Measurements from ENCODE around the gene PF4V1.
"Not testable (repeated sequence)": the region's sequence is repeated elsewhere in the genome, so short reads cannot be mapped to it uniquely, and the experiment has no call there.

Gene PF4V1

DNA sequence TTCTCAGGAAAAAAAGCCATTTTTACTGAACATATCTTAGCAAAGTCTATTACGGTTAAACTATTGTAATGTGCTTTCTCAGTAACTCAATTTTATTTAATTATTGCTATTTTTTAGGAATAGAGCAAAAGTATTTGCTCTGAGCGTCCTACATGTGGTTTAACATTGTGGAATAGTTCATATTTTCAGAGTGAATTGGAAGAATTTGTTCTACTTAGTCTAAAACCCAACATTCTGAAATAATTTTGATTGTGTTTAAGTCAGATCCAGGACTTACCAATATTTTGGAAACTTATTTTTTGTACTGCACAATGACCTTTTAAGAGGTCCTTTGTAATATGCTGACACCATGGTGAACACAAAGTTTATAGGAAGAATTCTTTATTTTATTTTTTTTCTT, 43.3 kb downstream of the PF4V1 start:
- Histone ChIP-seq H3K4me1 (ENCODE audit: insufficient read depth, low read length) (no peaks in the 10 kb centered on the region), H3K27ac (ENCODE audit: low read length) (no peak overlapping the region), H3K27me3 (ENCODE audit: insufficient read depth, low read length, poor library complexity) (no peaks in the 10 kb centered on the region), H2AFZ (ENCODE audit: low read depth, low read length) (no peak overlapping the region), H4K20me1 (ENCODE audit: insufficient read depth, low read length) (no peaks in the 10 kb centered on the region), H3K4me3 (ENCODE audit: low read depth in 1 of 2, low read length in 2 of 2) (no peak overlapping the region), H3K36me3 (ENCODE audit: insufficient read depth, low read length) (no peaks in the 10 kb centered on the region), H3K79me2 (ENCODE audit: insufficient read depth, low read length) (no peaks in the 10 kb centered on the region), H3K4me2 (ENCODE audit: insufficient read depth, low read length) (no peak overlapping the region), H3K9me3 (ENCODE audit: insufficient read depth, low read length, severe bottlenecking) (no peaks in the 10 kb centered on the region), H3K9ac (ENCODE audit: low read depth, low read length) (no peak overlapping the region)
- no peak for DNase-seq
- no peak for ATAC-seq (ENCODE audit: insufficient read depth, low read depth)
- TF ChIP-seq, protein P1, sequence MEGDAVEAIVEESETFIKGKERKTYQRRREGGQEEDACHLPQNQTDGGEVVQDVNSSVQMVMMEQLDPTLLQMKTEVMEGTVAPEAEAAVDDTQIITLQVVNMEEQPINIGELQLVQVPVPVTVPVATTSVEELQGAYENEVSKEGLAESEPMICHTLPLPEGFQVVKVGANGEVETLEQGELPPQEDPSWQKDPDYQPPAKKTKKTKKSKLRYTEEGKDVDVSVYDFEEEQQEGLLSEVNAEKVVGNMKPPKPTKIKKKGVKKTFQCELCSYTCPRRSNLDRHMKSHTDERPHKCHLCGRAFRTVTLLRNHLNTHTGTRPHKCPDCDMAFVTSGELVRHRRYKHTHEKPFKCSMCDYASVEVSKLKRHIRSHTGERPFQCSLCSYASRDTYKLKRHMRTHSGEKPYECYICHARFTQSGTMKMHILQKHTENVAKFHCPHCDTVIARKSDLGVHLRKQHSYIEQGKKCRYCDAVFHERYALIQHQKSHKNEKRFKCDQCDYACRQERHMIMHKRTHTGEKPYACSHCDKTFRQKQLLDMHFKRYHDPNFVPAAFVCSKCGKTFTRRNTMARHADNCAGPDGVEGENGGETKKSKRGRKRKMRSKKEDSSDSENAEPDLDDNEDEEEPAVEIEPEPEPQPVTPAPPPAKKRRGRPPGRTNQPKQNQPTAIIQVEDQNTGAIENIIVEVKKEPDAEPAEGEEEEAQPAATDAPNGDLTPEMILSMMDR (IDR thresholded peaks at IDR 0.05; ENCODE audit: borderline replicate concordance, extremely low read depth, low read length, poor library complexity, severe bottlenecking) = no peak
- TF ChIP-seq EZH2 (IDR thresholded peaks at IDR 0.05; ENCODE audit: borderline replicate concordance, low read depth, low read length, severe bottlenecking) = no peak

DNA sequence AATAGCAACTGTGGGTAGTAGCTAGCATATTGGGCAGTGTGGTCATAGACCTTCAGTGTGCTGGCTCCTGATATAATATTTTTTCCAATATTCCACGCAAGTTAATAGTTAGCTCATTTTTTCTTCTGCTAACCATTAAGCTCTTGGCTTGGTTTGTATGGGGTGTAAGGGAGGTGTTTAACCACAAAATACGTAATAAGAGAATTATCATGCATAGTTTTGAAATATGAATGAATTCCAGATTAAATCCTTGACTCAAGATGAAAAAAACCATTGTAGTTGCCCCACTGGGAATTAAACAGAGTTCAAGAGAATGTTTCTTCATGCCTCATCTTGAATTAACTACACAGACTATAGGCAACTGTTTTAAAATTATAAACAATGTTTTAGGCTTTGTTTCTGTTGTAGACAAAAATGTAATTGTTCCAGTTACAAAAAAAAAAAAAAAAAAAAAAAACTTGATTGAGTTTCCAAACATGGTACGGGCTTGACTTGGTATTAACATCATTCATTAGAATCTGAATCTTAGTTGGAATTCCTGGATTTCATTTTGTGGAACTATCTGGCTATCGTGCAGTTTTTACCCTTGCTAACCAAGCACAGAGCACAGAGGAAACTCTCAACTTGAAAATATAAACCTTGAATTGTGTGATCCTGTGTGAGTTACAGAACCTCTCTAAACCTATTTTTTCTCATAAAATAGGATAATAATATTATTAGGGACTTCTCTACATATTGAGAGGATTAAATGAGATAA, 44.5 kb downstream of the PF4V1 start:
- no peaks in the 10 kb centered on the region for H3K27me3 ChIP-seq (ENCODE audit: insufficient read depth, low read length, poor library complexity)
- no peaks in the 10 kb centered on the region for H3K36me3 ChIP-seq (ENCODE audit: insufficient read depth, low read length)
- no peaks in the 10 kb centered on the region for H3K79me2 ChIP-seq (ENCODE audit: insufficient read depth, low read length)
- H3K4me3 ChIP-seq (ENCODE audit: low read depth in 1 of 2, low read length in 2 of 2) = no peak overlapping the region
- no peaks in the 10 kb centered on the region for H3K4me1 ChIP-seq (ENCODE audit: insufficient read depth, low read length)
- no peak overlapping the region for H2AFZ ChIP-seq (ENCODE audit: low read depth, low read length)
- ATAC-seq (ENCODE audit: insufficient read depth, low read depth) (no peak), DNase-seq (no peak)
- H4K20me1 ChIP-seq (ENCODE audit: insufficient read depth, low read length) = no peaks in the 10 kb centered on the region
- TF ChIP-seq, protein P1 (IDR thresholded peaks at IDR 0.05; ENCODE audit: borderline replicate concordance, extremely low read depth, low read length, poor library complexity, severe bottlenecking) = no peak
- no peak for TF ChIP-seq EZH2 (IDR thresholded peaks at IDR 0.05; ENCODE audit: borderline replicate concordance, low read depth, low read length, severe bottlenecking)
- no peak overlapping the region for H3K4me2 ChIP-seq (ENCODE audit: insufficient read depth, low read length)
- H3K9ac ChIP-seq (ENCODE audit: low read depth, low read length) = no peak overlapping the region
- no peak overlapping the region for H3K27ac ChIP-seq (ENCODE audit: low read length)
- no peaks in the 10 kb centered on the region for H3K9me3 ChIP-seq (ENCODE audit: insufficient read depth, low read length, severe bottlenecking)

DNA sequence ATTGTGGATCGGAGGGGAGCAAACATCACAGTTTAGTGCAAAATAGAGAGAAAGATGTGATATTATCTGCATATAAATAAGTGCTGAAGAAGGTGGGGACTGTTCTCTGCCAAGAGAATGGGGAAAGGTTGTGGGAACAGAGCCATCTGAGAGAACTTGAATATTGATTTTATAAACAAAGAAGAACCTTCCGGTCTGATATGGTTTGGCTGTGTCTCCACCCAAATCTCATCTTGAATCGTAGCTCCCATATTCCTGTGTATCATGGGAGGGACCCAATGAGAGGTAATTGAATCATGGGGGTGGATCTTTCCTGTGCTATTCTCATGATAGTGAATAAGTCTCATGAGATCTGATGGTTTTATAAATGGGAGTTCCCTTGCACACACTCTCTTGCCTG, 46.2 kb downstream of the PF4V1 start:
- H2AFZ ChIP-seq (ENCODE audit: low read depth, low read length); H3K36me3 ChIP-seq (ENCODE audit: insufficient read depth, low read length); H3K27ac ChIP-seq (ENCODE audit: low read length); H3K4me3 ChIP-seq (ENCODE audit: low read depth in 1 of 2, low read length in 2 of 2); H3K79me2 ChIP-seq (ENCODE audit: insufficient read depth, low read length); H3K4me2 ChIP-seq (ENCODE audit: insufficient read depth, low read length); H4K20me1 ChIP-seq (ENCODE audit: insufficient read depth, low read length); ATAC-seq (ENCODE audit: insufficient read depth, low read depth); H3K9ac ChIP-seq (ENCODE audit: low read depth, low read length); H3K27me3 ChIP-seq (ENCODE audit: insufficient read depth, low read length, poor library complexity); H3K4me1 ChIP-seq (ENCODE audit: insufficient read depth, low read length); DNase-seq; H3K9me3 ChIP-seq (ENCODE audit: insufficient read depth, low read length, severe bottlenecking): not testable (repeated sequence)

DNA sequence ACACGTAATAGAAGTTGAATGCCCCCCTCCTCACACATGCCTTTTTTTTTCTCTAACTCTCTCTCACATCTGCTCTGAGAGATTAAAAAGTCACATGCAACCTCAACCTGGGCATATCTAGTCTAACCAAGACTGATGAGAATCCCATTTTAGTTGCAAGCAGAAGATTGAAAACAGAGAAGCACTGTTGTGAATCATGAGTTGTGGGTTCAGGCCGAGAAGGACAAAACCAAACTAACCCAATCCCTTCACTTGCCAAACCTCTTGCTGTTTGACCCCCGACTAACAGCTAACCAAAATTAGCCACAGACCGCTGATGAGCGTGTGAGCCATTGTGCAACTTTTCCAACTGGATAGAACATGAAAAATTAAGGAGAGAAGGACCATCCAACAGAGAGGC, 47.9 kb downstream of the PF4V1 start:
- no peak overlapping the region for H3K4me2 ChIP-seq (ENCODE audit: insufficient read depth, low read length)
- DNase-seq (no peak), ATAC-seq (ENCODE audit: insufficient read depth, low read depth) (no peak)
- H3K27ac ChIP-seq (ENCODE audit: low read length) = no peak overlapping the region
- no peaks in the 10 kb centered on the region for H3K27me3 ChIP-seq (ENCODE audit: insufficient read depth, low read length, poor library complexity)
- no peaks in the 10 kb centered on the region for H4K20me1 ChIP-seq (ENCODE audit: insufficient read depth, low read length)
- no peak overlapping the region for H3K4me3 ChIP-seq (ENCODE audit: low read depth in 1 of 2, low read length in 2 of 2)
- no peak overlapping the region for H2AFZ ChIP-seq (ENCODE audit: low read depth, low read length)
- H3K9me3 ChIP-seq (ENCODE audit: insufficient read depth, low read length, severe bottlenecking) = no peaks in the 10 kb centered on the region
- no peak for TF ChIP-seq EZH2 (IDR thresholded peaks at IDR 0.05; ENCODE audit: borderline replicate concordance, low read depth, low read length, severe bottlenecking)
- TF ChIP-seq, protein P1 (IDR thresholded peaks at IDR 0.05; ENCODE audit: borderline replicate concordance, extremely low read depth, low read length, poor library complexity, severe bottlenecking) = no peak
- H3K9ac ChIP-seq (ENCODE audit: low read depth, low read length) = no peak overlapping the region
- H3K79me2 ChIP-seq (ENCODE audit: insufficient read depth, low read length) = no peaks in the 10 kb centered on the region
- no peaks in the 10 kb centered on the region for H3K36me3 ChIP-seq (ENCODE audit: insufficient read depth, low read length)
- H3K4me1 ChIP-seq (ENCODE audit: insufficient read depth, low read length) = no peaks in the 10 kb centered on the region
